Astrocyte (in vitro differentiated cells and primary cell): ENCODE results near the gene INPP5A.

Experiments
- CTCF ChIP-seq: IDR thresholded peaks from 2 replicates; pipeline ENCODE4 v1.5.1; 2011; ENCODE audit warnings: low read depth, mild to moderate bottlenecking, inconsistent platforms, low read length, moderate library complexity; ENCODE audit not compliant: insufficient read depth
- EZH2 ChIP-seq: IDR thresholded peaks from 2 replicates; pipeline ENCODE4 v1.6.1; 2012; ENCODE audit warnings: mild to moderate bottlenecking, low read length, inconsistent platforms; ENCODE audit not compliant: insufficient read depth

GRCh38 chr10:132787495-132788179 lies 250.1 kb downstream of the INPP5A start:
- TF ChIP-seq CTCF (no peak), EZH2 (no peak)
